K562 (cell line): ENCODE results near the gene BOC. TPM values are rescaled to one million over a fixed set of nuclear protein-coding genes. Genes with fewer than 3 reads are reported as not detected.

Experiments
- ATAC-seq: fragments of 200-7000 bp; cut with Tn5 transposase; 3 replicates; pipeline ENCODE4 v1.9.1; 2020; ENCODE audit warnings: moderate library complexity
- BruUV-seq: library from RNA; stranded (reverse); fragments of 400-500 nt; replicated peaks from 2 replicates; lab custom pipeline; 2021; lab: Mats Ljungman, UMichigan
- CTCF ChIA-PET: fragments of 300-600 bp; formaldehyde crosslinking; extraction: SDS; loops from one replicate; lab custom pipeline; 2021; ENCODE audit warnings: low intra/inter-chr PET ratio; lab: Yijun Ruan, JAX
- POLR2A ChIA-PET: fragments of 300-600, 350-650 bp; sonication (Branson Sonifier 250); formaldehyde crosslinking; extraction: SDS; loops from one replicate; lab custom pipeline; 2021; ENCODE audit warnings: antibody characterized with exemption, inconsistent platforms; lab: Yijun Ruan, JAX
- DNase-seq, 4 experiments: peaks; one replicate each; pipeline versions ENCODE4 v3.0.0 to v3.0.0-alpha.2; 2011 to 2018; ENCODE audit warnings: low spot score in 3 of 4, mixed read lengths in 3 of 4; ENCODE audit errors: extremely low read depth in 1 of 4
- FAIRE-seq: peaks from 2 replicates; lab custom pipeline; 2011; peaks lifted over from hg19 to GRCh38; lab: Jason Lieb, UNC
- H2AFZ ChIP-seq: 2 replicates; pipeline ENCODE4 v1.6.0; 2011; ENCODE audit warnings: low read depth, low read length, control low read depth, inconsistent platforms
- H3K27ac ChIP-seq: fragments of 200-600 bp; 3 replicates; pipeline ENCODE4 v1.8.0; 2011; ENCODE audit warnings: low read depth, mild to moderate bottlenecking, control low read depth, inconsistent platforms, low read length, moderate library complexity, mixed read lengths; ENCODE audit errors: extremely low read depth
- H3K27me3 ChIP-seq, 2 experiments: fragments of 300-600 bp in 1 of 2; 2 replicates in 1 of 2; 3 replicates in 1 of 2; pipeline versions ENCODE4 v1.6.0 to v1.8.0; 2011; ENCODE audit warnings: inconsistent platforms in 2 of 2, low read length in 2 of 2, mild to moderate bottlenecking in 1 of 2, mixed read lengths in 1 of 2, moderate library complexity in 1 of 2; ENCODE audit not compliant: control insufficient read depth in 2 of 2, insufficient read depth in 2 of 2
- H3K36me3 ChIP-seq: fragments of 300-600 bp; 3 replicates; pipeline ENCODE4 v1.8.0; 2011; ENCODE audit warnings: mild to moderate bottlenecking, low read length, inconsistent platforms; ENCODE audit not compliant: control insufficient read depth, insufficient read depth
- H3K4me1 ChIP-seq, 2 experiments: fragments of 200-600 bp in 1 of 2; replicated peaks in 1 of 2; 2 replicates in 1 of 2; 3 replicates in 1 of 2; pipeline versions ENCODE4 v1.5.1 to v1.8.0; 2011; ENCODE audit warnings: inconsistent platforms in 2 of 2, low read length in 2 of 2, mild to moderate bottlenecking in 1 of 2, mixed read lengths in 1 of 2, moderate library complexity in 1 of 2; ENCODE audit not compliant: control insufficient read depth in 2 of 2, insufficient read depth in 2 of 2
- H3K4me2 ChIP-seq: 2 replicates; pipeline ENCODE4 v1.6.1; 2011; ENCODE audit warnings: low read length, control low read depth, inconsistent platforms, mixed read lengths; ENCODE audit not compliant: insufficient read depth
- H3K4me3 ChIP-seq: fragments of 200-600 bp; sonication (generic), shearing (Covaris generic); 2 replicates; pipeline ENCODE4 v1.5.1; 2016; ENCODE audit warnings: control low read depth, inconsistent platforms
- H3K79me2 ChIP-seq: fragments of 200-600 bp; 3 replicates; pipeline ENCODE4 v1.8.0; 2011; ENCODE audit warnings: low read length, inconsistent platforms; ENCODE audit not compliant: control insufficient read depth, insufficient read depth
- H3K9ac ChIP-seq, 2 experiments: 2 replicates each; pipeline versions ENCODE4 v1.6.0 to v1.6.1; 2011; ENCODE audit warnings: low read depth in 2 of 2, low read length in 2 of 2, control low read depth in 1 of 2, inconsistent platforms in 1 of 2, mild to moderate bottlenecking in 1 of 2, mixed read lengths in 1 of 2; ENCODE audit not compliant: insufficient read depth in 1 of 2
- H3K9me1 ChIP-seq: one replicate; pipeline ENCODE4 v1.6.0; 2011; ENCODE audit warnings: inconsistent platforms, mild to moderate bottlenecking, low read length, moderate library complexity; ENCODE audit not compliant: control insufficient read depth, insufficient read depth
- H3K9me3 ChIP-seq: replicated peaks from 2 replicates; pipeline ENCODE4 v1.5.1; 2011; ENCODE audit warnings: low read depth, low read length, inconsistent platforms; ENCODE audit not compliant: control insufficient read depth, insufficient read depth
- H4K20me1 ChIP-seq: replicated peaks from 2 replicates; pipeline ENCODE4 v1.6.1; 2011; ENCODE audit warnings: low read length, inconsistent platforms, mixed read lengths; ENCODE audit not compliant: control insufficient read depth, insufficient read depth
- CCAR2 ChIP-seq: fragments of 200-400 bp; formaldehyde crosslinking; IDR thresholded peaks from 2 replicates; pipeline ENCODE4 v1.6.1; 2017; ENCODE audit warnings: mild to moderate bottlenecking, low read depth, low read length
- FOS ChIP-seq: IDR thresholded peaks from 3 replicates; pipeline ENCODE4 v1.6.1; 2011; ENCODE audit not compliant: insufficient read length; ENCODE audit errors: extremely low read depth
- GATAD2B ChIP-seq: fragments of 450-650 bp; IDR thresholded peaks from 2 replicates; pipeline ENCODE4 v1.6.1; 2017; ENCODE audit warnings: mild to moderate bottlenecking, borderline replicate concordance
- MLLT1 ChIP-seq, 2 experiments: fragments of 450-650 bp; IDR thresholded peaks; 2 replicates each; pipeline ENCODE4 v1.6.1; 2016
- MNT ChIP-seq, 2 experiments: fragments of 450-650 bp; conservative IDR thresholded peaks; 2 replicates each; pipeline ENCODE4 v1.6.1; 2017; ENCODE audit warnings: mild to moderate bottlenecking in 2 of 2, moderate library complexity in 2 of 2
- NKRF ChIP-seq: fragments of 450-650 bp; IDR thresholded peaks from 2 replicates; pipeline ENCODE4 v1.6.1; 2016; ENCODE audit warnings: borderline replicate concordance
- RNF2 ChIP-seq: sonication (generic); IDR thresholded peaks from 2 replicates; pipeline ENCODE4 v1.6.1; 2016
- SMAD1 ChIP-seq: fragments of 150-350 bp; IDR thresholded peaks from 2 replicates; pipeline ENCODE4 v1.6.1; 2014; ENCODE audit warnings: low read length, low read depth; ENCODE audit not compliant: partially characterized antibody
- STAT5A ChIP-seq: IDR thresholded peaks from 2 replicates; pipeline ENCODE4 v1.6.1; 2012; ENCODE audit warnings: low read length, inconsistent platforms, borderline replicate concordance
- TCF7L2 ChIP-seq: fragments of 150-350 bp; IDR thresholded peaks from 2 replicates; pipeline ENCODE4 v1.6.1; 2016; ENCODE audit warnings: low read depth, mild to moderate bottlenecking, low read length, moderate library complexity
- ZBED1 ChIP-seq: IDR thresholded peaks from 2 replicates; pipeline ENCODE4 v1.6.1; 2014
- WGBS: fragments of 100-300 bp; shearing (Covaris generic); methylation state at CpG from one replicate; pipeline ENCODE4 v1.1.6; 2016; ENCODE audit warnings: low coverage, mixed read lengths; ENCODE audit not compliant: insufficient coverage; ENCODE audit errors: missing lambda C conversion rate; 5-methylcytosine and 5-hydroxymethylcytosine counted together
- in situ Hi-C: fragments of 300-500 bp; cut with MboI; formaldehyde crosslinking; loops from 4 replicates; pipeline ENCODE4 v1.15.0; 2018; ENCODE audit warnings: inconsistent platforms, mixed read lengths
- intact Hi-C: fragments of 100-400 bp; cut with micrococcal nuclease; formaldehyde crosslinking; loops from 2 replicates; pipeline ENCODE4 v1.14.2; 2022
- polyA plus RNA-seq, 8 experiments: library from polyadenylated mRNA; depleted of rRNA in 4 of 8; stranded (reverse) in 5 of 8; unstranded in 3 of 8; fragments of >200 nt; fragmentation: Nextera tagmentation in 2 of 8; fragmentation: Illumina TruSeq in 1 of 8; extraction: Ambion mirVana in 2 of 8; extraction: Trizol in 1 of 8; gene quantifications; 2 replicates each; pipeline versions ENCODE4 v1.2.1 to v1.2.3, GENCODE V29; 2011 to 2014; ENCODE audit warnings: inconsistent platforms in 1 of 8, missing spikeins in 1 of 8
- total RNA-seq, 7 experiments: library from RNA; depleted of rRNA in 6 of 7; stranded (reverse); fragments of >200 nt in 6 of 7; fragmentation: Illumina TruSeq in 2 of 7; extraction: Trizol in 2 of 7; gene quantifications; 2 replicates each; pipeline versions ENCODE4 v1.2.1 to v1.2.3, GENCODE V29; 2011 to 2021; ENCODE audit warnings: low replicate concordance in 1 of 7
- TF ChIP-seq, protein P1 (sequence below): fragments of 250-450 bp; sonication (Bioruptor Pico); IDR thresholded peaks from 2 replicates; pipeline ENCODE4 v1.4.0; 2020; ENCODE audit warnings: mild to moderate bottlenecking, moderate library complexity
- TF ChIP-seq, protein P2 (sequence below): IDR thresholded peaks from 2 replicates; pipeline ENCODE4 v1.6.1; 2012; ENCODE audit warnings: low read depth, low read length, improper control_type of control experiment, borderline replicate concordance

The BOC gene
- total and polyA plus RNA-seq, 9 of the 15 experiments (the other 6 are each of a cell fraction or from before 2014, with no cell fraction given): not detected

- no peaks in the 10 kb centered on the region for H3K9me1 ChIP-seq
- DNase-seq (no peak), ATAC-seq (no peak), FAIRE-seq (no peak)
- no peak overlapping the region for H3K9ac ChIP-seq
- H3K4me2 ChIP-seq: no peak overlapping the region
- no peak overlapping the region for H3K27ac ChIP-seq
- H4K20me1 ChIP-seq: no peaks in the 10 kb centered on the region
- no peaks in the 10 kb centered on the region for H3K4me1 ChIP-seq
- in situ Hi-C loops: loop anchor here (25.0 kb wide), 1 partner anchor 626 kb away; the partner anchor contains the start of gene CCDC80
- no TSS peak for BruUV-seq
- intact Hi-C loops: no loop called here
- 2% methylated on average over 3 of the region's 3 CpGs for WGBS
- POLR2A ChIA-PET: interaction anchor here (1.3 kb wide), 1 partner anchor 11 kb away, joined by 3 read pairs; no protein-coding TSS in a partner anchor
- no peak overlapping the region for H3K4me3 ChIP-seq
- CTCF ChIA-PET: no interaction called here
- H2AFZ ChIP-seq: no peak overlapping the region
- no peaks in the 10 kb centered on the region for H3K79me2 ChIP-seq
- H3K27me3 ChIP-seq: peaks cover 0 to 20% of the 10 kb centered on the region in 2 experiments; a peak in 3 of 5 replicates
- no peaks in the 10 kb centered on the region for H3K36me3 ChIP-seq
- no peaks in the 10 kb centered on the region for H3K9me3 ChIP-seq
- TF ChIP-seq STAT5A: no peak
- TF ChIP-seq FOS: no peak
- no peak for TF ChIP-seq TCF7L2
- TF ChIP-seq, protein P1, sequence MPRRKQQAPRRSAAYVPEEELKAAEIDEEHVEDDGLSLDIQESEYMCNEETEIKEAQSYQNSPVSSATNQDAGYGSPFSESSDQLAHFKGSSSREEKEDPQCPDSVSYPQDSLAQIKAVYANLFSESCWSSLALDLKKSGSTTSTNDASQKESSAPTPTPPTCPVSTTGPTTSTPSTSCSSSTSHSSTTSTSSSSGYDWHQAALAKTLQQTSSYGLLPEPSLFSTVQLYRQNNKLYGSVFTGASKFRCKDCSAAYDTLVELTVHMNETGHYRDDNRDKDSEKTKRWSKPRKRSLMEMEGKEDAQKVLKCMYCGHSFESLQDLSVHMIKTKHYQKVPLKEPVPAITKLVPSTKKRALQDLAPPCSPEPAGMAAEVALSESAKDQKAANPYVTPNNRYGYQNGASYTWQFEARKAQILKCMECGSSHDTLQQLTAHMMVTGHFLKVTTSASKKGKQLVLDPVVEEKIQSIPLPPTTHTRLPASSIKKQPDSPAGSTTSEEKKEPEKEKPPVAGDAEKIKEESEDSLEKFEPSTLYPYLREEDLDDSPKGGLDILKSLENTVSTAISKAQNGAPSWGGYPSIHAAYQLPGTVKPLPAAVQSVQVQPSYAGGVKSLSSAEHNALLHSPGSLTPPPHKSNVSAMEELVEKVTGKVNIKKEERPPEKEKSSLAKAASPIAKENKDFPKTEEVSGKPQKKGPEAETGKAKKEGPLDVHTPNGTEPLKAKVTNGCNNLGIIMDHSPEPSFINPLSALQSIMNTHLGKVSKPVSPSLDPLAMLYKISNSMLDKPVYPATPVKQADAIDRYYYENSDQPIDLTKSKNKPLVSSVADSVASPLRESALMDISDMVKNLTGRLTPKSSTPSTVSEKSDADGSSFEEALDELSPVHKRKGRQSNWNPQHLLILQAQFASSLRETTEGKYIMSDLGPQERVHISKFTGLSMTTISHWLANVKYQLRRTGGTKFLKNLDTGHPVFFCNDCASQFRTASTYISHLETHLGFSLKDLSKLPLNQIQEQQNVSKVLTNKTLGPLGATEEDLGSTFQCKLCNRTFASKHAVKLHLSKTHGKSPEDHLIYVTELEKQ: no peak
- TF ChIP-seq GATAD2B: no peak
- no peak for TF ChIP-seq ZBED1
- TF ChIP-seq NKRF: no peak
- no peak for TF ChIP-seq CCAR2
- TF ChIP-seq SMAD1: no peak
- no peak for TF ChIP-seq MLLT1 (IDR thresholded peaks at IDR 0.05)
- TF ChIP-seq RNF2: no peak
- TF ChIP-seq MNT (conservative IDR thresholded peaks at IDR 0.05): no peak
- TF ChIP-seq, protein P2, sequence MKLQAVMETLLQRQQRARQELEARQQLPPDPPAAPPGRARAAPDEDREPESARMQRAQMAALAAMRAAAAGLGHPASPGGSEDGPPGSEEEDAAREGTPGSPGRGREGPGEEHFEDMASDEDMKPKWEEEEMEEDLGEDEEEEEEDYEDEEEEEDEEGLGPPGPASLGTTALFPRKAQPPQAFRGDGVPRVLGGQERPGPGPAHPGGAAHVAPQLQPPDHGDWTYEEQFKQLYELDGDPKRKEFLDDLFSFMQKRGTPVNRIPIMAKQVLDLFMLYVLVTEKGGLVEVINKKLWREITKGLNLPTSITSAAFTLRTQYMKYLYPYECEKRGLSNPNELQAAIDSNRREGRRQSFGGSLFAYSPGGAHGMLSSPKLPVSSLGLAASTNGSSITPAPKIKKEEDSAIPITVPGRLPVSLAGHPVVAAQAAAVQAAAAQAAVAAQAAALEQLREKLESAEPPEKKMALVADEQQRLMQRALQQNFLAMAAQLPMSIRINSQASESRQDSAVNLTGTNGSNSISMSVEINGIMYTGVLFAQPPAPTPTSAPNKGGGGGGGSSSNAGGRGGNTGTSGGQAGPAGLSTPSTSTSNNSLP: no peak
These were observed 52.4 kb downstream of the BOC start for GRCh38 chr3:113263778-113264177.
